CD4-positive, CD25-positive, alpha-beta regulatory T cell (primary cell): ENCODE results near the gene TMEM60. TPM values are rescaled to one million over a fixed set of nuclear protein-coding genes. Genes with fewer than 3 reads are reported as not detected.

Source experiments
- polyA plus RNA-seq, 4 donors: library from polyadenylated mRNA; unstranded; fragments of 300-500 nt; fragmentation: Illumina TruSeq; gene quantifications; one replicate each; pipeline ENCODE4 v1.2.3, GENCODE V29; 2021
- total RNA-seq: library from RNA; stranded (reverse); gene quantifications from one replicate; pipeline ENCODE4 v1.2.3, GENCODE V29; 2022

TMEM60 gene
- total and polyA plus RNA-seq, 5 donors from 2014 or later: 5.2 to 76.0 (median 46.5) TPM

Other genes with a start within 250 kb of the TMEM60 start
- 31.8 TPM for gene RSBN1L, start 102.0 kb downstream of the TMEM60 start, total RNA-seq
- gene RSBN1L, start 102.0 kb downstream of the TMEM60 start, polyA plus RNA-seq: 1 to 10 TPM; 7.3 to 9.8 (median 8.0) TPM
- 77.9 TPM for gene PHTF2, start 339 bp upstream of the TMEM60 start, total RNA-seq
- 10 to 100 TPM; 25.0 to 32.3 (median 28.7) TPM for gene PHTF2, start 339 bp upstream of the TMEM60 start, polyA plus RNA-seq